HPDE6-E6E7 (cell line): ENCODE data around the gene RGS6.

ENCODE experiments used
- DNase-seq: peaks from one replicate; pipeline ENCODE4 v3.0.0; 2011; ENCODE audit warnings: missing footprints; ENCODE audit errors: extremely low spot score

The RGS6 gene

DNA sequence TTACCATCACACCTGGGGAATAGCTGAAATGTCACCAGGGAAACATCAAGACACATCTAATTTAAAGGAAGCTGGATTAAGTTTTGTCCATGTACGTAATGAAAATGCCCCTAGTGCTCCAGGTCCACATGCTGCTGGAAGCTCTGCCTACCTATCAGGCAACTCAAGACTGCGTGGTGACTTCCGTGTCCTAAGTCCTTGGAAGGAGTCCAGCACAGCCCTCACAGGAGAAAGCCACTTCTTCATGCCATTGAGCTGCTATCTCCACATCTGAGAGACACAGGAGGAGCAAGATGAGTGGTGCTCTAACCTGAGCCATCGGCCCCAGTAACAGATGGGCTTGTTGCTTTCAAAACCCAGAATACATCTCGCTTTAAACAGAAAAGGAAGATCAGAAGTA is 645.3 kb downstream of the RGS6 start:
- no peak for DNase-seq

DNA sequence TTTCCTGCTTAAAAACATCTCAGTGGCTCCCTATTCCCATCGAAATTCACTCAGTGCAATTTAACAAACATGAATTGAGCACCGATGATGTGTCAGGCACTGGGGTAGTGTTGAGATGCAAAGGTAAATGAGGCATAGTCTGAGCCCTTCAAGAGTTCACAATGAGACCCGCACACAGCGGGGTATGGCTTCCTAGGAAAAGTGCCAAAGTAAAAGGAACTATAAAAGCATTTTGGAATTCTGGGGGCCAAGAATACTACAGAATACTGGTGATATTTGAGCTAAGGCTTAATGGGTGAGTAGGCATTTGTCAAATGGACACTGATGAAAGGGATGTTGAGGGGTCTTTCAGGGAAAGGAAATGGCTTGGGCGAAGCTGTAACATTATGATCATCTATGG is 646.3 kb downstream of the RGS6 start:
- DNase-seq = no peak

DNA sequence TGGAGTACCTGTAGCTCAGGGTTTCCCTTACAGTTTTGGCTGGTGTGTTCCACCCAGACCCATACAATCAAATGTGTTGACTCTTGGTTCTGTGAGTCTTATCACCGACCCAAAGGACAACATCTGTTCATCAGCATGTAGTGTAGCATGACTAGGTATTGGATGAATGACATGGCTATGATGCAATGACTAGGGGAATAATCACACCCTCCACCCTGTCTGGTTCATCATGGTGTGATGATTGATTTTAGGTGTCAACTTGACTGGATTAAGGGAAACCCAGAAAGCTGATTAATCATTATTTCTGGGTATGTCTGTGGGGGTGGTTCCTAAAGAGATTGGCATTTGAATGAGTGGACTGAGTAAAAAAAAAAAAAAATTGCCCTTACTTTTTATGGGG is 650.4 kb downstream of the RGS6 start:
- DNase-seq = no peak

DNA sequence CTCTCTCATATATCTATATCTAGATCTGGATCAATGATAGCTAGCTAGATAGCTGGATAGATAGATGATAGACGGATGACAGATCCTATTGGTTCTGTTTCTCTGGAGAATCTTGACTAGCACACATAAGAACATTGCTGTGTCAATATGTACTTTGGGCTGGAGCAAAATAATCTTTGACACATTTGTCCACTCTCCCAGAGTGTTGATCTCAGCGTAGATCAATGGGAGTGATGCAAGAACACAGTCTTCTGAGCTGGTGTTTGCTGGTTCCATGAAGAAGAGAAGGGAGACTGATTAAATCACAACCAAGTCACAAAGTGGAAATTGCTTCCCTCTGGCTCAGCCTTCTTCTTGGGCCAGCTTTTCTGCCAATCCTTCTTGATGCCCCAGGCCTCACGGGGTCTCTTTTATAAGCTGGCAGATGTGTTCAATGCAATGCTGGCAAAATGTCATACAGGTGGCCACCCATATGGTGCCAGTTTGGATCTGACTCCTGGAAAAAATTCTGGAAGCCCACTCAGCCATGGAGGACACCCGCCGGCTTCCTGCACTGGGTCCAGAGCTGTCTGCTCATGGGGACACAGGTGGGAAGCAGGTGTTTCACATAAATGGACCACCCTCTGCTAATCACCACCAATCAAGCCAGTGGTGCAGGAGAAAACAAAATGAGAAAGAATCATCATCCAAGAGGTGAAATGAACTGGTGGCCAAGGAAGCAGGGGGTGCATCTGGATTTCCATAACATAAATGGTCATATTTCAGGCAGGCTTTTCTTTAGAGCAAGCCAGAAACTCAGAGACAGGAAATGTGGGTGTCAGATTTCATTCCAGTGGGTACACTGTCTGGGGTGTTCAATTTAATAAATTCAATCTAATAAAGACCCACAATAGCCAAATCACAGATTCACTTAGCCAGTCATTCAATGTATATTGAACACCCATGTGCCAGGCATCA is 651.4 kb downstream of the RGS6 start:
- no peak for DNase-seq

DNA sequence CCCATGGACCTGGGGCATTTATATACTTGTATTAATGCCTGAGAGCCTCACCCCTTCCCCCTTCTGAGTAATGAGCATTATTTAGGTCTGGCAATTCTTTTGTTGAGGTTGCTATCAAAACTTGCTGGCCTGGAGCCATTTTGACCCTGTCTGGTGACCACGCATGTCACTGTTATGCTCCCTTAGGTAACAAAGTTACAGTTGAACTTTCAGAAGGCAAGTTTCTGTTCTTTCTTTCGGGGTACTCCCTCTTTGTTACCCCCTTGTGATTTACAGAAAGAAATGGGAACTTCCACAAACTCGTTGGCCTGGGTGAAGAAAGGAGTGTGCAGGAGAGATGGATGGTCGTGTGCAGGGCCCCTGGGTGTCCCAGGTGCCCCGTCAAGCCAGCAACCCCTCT is 656.3 kb downstream of the RGS6 start:
- DNase-seq = no peak

DNA sequence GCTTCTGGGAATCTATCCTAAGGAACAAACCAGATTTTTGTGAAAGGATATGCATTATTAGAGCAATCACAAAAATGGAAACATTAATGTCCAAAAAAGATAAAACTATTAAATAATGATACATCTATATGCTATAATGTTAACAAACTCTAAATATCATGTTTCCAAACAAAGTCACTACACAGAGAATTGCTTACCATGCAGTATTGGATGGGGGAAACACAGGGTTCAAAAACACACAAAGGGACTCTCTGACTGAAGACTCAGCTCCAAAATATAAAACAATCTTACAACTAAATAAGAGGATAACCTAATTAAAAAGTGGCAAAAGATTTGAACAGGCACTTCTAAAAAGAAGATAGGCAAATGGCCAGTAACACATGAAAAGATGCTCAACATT is 657.4 kb downstream of the RGS6 start:
- DNase-seq = no peak

DNA sequence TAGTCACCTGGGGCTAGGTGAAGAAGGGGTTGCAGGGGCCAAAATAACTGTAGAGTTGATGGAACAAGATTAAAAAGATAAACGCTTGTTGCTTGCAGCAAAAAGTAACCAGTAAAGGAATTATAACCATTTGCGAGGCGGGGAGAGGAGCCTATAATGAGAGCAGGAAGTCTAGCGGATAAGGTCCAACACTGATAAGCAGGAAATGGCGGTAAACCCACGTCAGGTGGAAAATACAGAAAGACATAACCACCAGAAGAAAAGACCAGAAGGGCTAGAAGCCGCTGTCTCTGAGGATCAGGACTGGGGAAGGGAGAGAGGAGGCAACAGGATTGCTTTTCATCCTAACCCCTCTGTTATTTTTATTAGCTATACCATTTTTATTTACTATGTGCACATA is 658.3 kb downstream of the RGS6 start:
- DNase-seq = no peak

DNA sequence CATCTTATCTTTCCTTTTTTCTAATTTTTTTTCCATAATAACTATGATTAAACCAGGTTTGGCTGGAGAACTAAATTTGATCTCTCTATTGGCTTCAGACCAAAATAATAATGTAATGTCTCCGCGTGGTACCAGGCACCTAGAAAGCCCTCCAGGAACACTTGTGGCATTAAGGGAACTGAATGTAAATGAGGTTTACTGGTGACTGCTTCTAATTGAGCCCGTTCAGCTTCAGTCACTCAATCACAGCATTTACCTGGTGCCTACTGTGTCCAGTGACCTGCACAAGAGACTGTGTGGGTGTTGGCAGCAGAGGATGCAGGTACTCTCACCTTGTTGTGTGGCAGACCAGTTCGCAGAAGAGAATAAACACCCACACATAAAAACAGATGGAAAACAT is 659.2 kb downstream of the RGS6 start:
- DNase-seq = no peak

DNA sequence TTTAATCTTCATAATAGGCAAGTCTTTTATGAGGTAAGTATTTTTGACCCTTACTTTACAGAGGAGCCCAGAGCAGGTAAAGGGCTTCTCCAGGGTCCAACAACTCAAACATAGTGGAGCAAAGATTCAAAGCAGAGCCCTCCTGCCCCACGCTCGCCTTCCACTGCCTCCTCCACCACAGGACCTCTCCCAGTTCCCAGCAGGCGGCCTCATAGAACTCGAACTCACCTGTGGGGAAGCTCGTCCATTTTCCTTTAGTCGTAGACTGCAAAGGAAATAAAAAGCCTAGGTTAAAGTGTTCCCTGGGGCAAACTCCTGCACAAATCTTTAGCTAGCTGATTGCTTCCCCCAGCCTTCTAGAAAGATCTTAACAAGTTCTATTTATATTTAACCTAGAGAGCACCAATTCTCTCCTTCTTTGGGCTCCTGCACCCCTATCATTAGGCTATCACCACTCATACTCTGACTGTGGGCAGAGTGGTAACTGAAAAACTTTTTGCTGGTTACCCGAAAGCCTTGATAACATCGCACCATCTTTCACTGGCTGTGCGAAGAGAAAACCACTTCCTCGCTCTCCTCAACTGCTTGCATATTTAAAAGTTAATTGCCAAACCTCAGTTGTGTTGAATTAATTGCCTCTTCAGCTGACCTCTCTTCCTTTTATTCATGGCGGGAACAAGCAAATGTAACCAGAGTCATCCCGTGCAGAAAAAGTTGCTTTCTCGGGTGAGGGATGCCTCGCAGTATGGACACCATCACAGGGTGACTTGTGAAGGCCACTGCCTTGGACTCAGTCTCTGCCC is 662.1 kb downstream of the RGS6 start:
- no peak for DNase-seq

DNA sequence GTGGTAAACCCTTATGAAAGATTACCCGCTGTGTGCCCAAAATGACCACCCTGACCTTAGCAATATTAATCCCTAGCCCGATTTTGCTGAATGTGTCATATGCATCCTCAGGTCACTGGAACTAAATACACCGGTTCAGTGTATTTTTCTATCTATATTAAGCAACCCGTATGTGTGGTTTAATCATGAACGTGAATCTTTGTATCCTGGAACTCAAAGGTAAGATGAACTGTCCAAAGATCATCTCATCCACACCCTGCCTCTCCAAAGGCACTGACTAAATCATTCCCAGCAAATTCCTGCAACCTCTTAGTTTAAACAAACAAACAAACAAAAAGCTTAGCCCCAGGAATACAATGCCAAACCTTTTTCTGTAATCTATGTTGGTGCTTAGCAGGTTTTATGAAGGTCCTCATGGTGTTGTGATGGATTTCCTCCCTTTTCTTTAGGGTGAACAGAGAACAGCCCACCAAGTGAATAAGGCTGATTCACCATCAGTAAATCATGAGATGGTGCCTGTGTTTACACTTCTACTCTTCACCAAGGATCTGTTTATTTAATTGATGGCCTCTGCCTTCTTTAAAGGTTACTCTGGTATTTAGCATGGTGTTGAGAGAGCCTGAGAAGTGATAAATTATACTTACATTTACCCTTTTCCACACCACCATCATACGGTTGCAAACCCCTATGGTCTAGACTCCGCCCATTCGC is 663.1 kb downstream of the RGS6 start:
- DNase-seq = no peak

DNA sequence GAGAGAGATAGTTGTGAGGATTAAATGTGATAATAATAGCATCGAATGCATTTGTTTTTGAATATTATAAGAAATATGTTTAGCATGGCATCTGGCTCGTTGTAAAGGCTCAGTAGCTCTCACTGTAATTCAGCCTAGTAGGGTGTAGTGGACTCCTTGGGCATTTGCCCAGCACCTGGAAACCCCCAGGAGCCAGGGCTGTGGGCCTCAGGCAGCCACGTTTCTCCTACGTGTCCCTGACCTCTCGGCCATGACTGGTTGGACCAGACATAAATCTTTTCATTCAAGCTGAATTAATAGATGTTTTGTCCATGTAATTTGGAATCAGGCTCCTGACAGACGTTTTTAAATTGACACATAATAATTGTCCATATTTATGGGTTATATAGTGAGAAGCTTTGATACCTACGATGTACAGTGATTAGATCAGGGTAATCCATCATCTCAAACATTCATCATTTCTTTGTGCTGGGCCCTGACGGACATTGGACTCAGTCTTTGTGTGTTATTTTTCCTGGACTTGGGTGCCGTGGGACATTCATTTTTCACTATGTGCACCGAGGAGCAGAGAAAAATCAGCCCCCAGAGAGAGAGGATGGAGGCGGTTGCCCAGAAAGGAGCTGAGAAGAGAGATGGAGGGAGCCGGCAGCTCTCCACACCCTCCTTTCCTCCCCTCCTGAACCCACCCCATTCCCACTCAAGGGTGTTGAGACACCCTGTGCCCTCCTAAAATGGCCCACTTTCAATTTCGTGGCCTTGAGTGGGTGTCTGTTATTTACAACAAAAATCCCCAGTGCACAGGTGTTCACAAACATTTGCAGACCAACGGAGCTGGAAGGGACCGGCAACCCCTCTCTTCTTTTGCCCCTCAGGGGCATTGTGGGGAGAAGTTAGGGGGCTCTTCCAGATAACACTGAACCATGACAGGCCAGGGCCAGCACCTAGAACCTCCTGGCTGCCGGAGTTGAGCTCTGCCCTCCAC is 665.3 kb downstream of the RGS6 start:
- DNase-seq = no peak

DNA sequence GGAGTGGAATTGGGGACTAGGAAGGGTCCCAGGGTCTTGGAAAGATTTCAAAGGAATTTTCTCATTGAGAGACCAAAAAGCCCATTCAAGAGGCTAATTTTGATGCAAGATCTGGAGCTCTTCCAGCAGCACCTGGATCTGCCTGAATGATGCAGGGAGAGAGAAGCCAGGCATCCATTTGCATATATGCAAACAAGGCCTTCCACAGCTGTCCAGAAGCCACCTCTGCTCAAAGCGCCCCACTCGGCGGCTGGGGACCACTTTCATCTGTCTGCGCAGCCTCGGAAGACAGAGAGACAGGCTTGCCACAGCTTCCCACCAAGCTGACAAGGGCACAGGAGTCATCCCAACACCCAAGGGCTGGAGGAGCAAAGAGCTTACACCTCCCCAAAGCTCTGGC is 666.1 kb downstream of the RGS6 start:
- DNase-seq = no peak

DNA sequence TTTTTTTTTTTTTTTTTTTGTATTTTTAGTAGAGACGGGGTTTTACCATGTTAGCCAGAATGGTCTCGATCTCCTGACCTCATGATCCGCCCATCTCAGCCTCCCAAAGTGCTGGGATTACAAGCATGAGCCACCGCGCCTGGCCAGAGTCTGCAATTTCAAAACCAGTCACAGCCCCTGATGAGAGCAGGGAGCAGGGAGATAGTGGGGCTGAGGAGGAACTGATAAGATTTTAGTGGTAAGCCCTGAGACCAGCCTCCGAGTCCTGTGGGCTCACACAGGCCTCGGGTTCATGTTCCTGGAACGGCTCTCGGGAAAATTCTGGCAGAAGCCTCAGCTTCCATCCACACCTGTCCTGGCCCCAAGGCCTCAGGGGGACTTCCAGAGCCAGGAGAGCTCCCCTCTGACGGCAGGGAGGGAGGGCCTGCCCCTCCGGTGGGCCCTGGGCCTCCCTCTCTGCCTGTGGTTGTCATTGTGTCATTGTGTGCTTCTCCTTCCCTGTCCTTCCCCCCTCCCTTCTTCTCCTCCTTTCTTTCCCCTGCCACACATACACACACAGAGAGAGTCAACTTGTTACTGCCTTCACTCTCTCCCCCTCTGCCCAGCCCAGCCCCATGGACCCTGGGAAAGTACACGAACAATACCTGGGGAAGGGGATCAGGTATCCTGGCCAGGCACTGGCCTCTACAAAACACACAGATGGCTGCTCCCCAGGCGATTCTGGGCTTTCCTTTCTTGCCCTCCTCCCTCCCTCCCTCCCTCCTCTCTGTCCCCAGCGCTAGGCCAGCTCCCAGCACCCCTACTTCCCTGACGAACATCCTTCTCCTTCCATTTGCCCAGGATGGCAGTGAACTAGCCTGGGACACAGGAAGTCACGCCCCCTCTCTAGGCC is 667.6 kb downstream of the RGS6 start:
- no peak for DNase-seq

DNA sequence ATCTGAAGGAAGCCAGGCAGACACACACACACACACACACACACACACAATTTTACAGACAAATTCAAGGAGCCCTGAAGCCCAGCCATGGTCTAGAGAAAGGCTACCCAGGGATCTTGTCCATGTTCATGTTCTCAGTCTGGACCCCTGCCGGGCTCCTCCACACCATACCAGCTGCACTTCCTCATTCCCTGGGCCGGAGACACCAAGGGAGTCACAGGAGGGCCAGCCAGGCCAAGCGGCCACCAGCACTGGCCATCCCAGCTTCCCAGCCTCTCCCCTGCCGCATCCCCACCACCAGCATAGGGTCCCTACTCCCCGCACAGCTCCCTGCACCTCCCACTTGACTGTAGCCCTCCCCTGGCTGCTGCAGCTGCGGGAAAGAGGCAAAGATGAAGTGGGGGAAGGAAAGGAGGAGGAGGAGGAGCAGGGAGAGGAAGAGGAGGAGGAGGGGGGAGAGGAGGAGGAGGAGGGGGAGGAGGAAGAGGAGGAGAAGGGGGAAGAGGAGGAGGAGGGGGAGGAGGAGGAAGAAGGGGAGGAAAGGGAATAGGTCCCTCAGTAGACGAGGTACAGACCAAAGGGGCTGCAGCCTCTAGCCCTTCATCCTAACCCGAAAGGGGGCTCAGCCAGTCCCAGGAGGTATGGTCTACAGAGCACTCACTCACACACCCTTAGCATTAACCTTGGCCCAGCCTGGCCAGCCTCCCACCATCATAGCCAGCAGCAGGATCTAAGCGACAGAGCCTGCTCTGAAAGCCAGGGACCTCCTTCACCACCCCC is 668.5 kb downstream of the RGS6 start:
- DNase-seq = no peak

DNA sequence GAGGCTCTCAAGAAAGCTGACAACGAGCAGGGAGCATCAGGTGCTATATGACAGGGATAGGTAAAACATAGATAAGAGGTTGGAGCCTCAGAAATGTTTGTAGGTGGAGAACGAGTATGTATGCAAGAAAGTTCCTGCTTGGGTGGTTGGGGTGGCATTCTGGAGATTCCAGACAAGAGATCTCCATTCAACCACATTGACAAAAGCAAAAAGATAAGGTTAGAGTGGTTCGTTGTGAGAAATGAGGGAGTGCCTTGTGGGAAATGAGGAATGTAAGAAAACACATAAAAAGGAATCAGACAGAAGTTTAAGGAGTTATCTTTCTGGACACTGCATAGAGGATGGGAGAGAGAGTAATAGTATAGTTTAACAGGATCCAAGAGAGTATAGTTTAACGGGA is 671.4 kb downstream of the RGS6 start:
- no peak for DNase-seq

DNA sequence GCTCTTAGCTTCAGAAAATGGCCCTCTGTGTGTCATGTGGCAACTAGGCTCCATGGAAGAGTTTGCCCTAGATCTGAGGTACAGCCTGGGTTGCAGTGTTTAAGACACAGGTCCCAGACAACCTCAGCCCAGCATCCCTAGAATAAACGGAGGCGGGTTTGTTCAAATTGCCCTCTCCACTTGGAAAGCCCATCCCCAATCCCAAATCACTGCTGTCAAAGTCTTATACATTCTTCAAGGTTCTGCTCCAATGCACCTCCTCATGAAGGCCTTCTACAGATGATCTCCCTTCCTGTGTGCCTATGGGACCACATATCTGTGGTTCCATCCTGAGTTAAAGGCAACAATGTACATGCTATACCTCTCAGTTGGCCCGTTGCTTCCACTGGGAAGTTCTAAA is 671.9 kb downstream of the RGS6 start:
- no peak for DNase-seq

DNA sequence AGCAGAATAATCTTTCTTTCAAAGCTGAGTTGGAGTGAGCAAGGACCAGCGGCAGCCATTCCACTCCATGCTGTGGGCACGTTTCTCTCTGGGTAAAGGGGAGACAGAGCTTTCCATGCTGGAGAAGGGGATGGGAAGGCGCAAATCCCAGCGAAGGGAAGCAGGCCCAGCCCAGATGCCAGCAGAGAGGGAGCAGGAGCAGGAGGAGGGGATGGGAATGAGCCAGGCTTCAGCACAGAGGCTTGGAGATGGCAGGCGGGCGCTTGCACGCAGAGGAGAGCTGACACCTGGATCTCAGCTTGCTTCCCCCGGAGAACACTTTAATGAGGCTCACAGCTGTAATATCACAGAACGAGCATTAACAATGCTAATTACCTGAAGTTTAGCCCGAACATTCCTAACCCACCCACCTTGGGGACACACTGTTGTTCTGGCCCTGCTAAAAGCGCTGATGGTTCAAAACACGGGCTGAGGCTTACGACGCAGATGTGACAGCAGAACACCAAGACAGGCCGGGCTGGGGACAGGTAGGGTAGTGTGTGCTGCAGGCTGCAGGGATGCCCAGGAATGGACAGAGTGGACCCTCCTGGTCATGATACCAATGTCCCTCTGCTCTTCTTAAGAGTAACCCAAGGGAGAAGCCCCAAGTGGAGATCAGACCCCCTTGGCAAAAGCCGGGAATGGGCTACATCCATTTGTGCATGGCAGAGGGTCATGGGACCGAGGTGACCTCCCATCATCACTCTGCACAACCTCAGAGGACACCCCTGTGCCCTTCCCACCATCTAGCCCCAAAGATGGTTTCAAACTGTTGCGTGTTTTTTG is 673.1 kb downstream of the RGS6 start:
- DNase-seq = no peak

DNA sequence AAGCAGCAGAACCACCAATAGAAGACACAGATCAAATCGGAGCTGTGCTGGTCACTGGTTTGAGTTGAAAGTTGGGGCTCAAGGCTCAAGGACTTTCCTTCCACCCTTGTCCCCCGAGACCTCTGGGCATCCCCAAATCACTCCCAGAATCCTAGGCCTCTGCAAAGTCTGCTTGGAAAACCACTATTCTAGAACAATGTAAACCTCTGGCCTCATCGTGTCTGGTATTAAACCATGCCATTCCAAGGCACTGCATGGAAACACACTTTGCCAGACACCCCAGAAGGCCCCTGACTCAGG is 673.6 kb downstream of the RGS6 start:
- DNase-seq = no peak

DNA sequence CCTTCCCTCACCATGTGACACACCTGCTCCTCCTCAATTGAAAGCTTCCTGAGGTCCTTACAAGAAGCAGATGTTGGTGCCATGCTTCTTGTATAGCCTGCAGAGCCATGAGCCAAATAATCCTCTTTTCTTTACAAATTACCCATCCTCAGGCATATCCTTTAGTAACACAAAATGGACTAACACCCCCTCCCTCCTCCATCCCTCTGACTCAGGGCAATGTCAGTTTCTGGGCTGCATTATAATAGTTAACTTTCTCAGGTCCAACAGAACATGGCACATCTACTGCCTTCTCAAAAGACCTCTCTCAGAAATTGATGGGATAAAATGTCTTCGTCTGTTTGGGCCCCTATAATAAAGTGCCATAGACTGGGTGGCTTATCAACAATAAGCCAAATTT is 674.6 kb downstream of the RGS6 start:
- no peak for DNase-seq
